Pons (tissue), 1 donor: ENCODE data around the gene PRDM16.

Source experiments
- DNase-seq: peaks from one replicate; pipeline ENCODE4 v3.0.0-alpha.2; 2016; ENCODE audit warnings: low spot score

The PRDM16 gene

GRCh38 chr1:3053986-3054385 is 15.0 kb upstream of the PRDM16 start:
- DNase-seq, result no peak

- DNase-seq, result no peak
These were observed 14.5 kb upstream of the PRDM16 start for GRCh38 chr1:3054474-3054873.

GRCh38 chr1:3055051-3055450 is 14.0 kb upstream of the PRDM16 start:
- no peak for DNase-seq

DNA sequence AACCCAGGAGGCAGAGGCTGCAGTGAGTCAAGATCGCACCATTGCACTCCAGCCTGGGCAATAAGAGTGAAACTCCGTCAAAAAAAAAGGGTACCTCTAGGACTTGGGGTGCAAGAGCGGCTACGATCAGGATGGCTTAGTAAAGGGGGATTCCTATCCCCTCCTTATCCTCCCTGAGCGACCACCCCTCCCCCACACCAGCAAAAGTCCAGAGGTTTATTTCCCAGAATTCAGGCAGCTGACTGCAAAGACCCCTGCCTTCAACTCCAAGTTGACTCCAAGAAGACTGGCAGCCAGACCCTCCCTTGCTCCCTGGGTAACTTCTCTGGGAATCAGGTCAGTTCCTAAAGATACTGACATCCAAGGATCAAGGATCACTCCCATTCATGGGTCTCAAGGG is 12.4 kb upstream of the PRDM16 start:
- no peak for DNase-seq

GRCh38 chr1:3058263-3059030 is 10.6 kb upstream of the PRDM16 start:
- DNase-seq, result no peak

DNA sequence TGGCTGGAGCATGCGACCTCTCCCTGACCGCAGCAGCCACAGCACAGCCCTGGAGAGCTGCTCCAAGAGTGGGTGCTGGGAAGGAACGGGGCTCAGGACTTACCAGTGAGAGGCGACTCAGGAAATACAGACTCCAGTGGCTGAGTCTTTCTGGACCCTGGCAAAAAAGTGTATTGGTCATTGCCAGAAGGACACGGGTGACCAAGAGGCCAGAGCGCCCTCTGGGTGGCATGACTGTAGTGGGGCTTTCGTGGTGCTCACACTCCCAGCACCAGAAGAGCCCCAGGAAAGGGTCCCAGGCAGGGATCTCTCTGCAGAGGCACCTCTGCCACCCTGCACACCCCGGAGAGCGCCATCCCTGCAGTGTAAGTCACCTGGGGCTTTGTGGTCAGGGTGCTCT is 8.9 kb upstream of the PRDM16 start:
- no peak for DNase-seq

DNA sequence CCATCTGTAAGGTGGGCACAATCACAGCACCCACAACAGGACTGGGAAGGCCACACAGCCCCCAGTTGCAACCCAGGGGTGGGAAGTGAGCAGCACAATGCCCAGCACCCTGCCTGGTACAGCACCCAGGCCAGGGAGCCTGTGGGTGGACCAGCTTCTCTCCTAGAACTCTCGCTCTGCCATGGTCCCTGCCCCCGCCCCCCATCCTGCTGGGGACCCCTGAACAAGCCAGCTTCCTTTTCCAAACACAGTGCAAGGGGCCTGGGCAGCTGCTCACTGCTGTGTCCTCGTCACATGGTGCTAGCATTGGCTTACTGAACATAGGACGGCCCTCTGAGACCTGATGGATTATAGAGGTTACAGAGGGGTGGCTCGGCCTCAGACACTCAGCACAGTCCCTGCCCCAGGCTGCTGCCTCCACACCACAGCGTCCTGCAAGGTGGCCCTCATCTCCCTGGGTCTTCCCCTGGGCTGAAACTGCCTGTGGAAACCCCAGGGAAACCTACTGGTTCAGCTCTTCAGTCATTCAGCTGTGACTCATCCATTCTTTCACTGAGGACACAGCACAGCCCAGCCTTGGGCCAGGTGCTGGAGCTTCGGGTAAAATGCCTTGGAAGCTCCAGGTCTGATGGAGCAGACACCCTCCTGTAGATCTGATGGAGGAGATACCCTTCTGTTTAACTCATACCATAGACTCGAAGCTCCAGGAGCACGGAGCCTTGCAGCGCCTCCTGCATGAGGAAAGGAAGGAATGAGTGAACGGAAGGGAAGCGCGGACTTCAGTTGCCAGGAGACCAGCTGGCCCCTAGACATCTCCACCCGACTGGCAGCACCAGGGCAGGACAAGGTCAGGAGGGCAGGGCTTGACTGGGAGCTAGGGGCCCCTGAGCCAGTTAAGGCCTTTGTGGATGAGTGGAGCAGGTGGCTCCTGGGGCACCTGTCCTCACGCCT is 8.1 kb upstream of the PRDM16 start:
- DNase-seq, result no peak

DNA sequence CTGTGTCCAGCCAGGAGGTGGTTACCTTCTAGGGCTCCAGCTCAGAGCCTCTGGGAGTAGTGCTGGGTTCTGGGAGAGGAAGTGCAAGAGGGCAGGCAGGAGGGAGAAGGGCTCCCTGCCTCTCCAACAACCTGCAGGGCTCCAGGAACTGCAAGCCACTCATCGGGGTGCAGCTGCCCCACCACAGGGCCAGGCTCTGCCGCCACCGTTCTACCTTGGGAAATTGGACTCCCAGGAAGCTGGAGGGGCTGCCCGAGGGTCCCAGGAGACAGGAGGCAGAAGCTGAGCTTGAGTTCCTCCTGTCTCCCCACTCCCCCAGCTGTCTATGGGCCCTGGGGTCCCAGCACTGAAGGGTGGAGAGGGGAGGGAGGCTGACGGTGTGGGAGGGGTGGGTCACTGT is 7.4 kb upstream of the PRDM16 start:
- DNase-seq, result no peak

- DNase-seq, result no peak
These were observed 6.9 kb upstream of the PRDM16 start for GRCh38 chr1:3061981-3062615.

DNA sequence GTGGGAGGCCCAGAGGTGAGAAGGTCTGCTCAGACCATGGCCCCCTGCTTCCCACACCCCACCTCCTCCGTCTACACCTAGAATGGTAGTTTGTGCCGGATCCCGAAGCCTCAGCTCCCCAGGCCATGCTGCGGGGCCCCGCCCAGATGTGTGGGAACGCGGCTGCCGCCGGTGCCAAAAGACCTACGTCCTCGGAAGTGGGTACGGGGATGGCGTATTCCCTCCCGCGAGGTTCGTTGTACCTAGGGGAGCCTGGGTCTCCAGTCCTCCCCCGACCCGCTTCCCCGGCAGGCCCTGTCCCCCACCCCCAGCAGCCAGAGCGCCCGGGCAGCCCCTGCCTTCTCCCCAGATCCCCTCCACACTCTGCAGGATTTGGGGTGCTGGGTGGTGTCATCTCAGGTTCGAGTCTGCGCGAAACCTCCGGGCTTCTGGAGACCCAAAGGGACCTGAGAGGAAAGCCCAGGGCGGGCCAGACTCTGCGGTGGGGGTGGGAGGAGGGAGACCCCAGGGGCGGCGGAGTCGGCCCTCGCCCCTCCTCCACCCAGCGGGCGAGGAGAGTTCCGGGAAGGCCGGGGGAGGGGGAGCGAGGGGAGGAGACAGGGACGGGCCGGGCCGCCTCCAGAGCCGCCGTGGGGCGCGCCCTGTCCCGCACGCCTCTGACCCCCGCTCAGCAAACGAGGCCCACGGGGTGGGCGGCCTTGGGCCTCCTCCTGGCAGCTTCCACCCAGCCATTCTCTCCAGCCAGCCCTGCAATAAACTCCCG is 6.2 kb upstream of the PRDM16 start:
- no peak for DNase-seq

GRCh38 chr1:3063379-3064295 is 5.4 kb upstream of the PRDM16 start:
- DNase-seq, result no peak

GRCh38 chr1:3064296-3064850 is 4.6 kb upstream of the PRDM16 start:
- no peak for DNase-seq

DNA sequence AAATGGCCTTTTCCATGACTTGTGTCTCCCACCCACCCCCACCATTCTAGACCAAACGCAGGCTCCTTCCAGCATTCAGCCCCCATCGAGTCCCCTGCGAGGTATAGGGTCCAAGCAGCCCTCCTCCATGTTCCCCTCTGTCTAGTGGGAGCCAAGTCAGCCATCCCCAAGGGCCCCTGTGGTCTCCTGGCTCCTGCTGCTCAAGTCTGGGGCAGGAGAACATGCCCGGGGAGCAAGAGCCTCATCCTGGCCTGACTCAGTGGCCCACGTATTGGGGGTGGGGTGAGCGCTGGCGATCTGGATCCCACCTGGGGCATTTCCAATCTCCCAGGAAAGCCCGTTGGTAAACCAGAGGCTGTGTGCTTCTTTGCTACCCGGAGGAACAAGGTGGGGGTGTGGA is 4.1 kb upstream of the PRDM16 start:
- no peak for DNase-seq

DNA sequence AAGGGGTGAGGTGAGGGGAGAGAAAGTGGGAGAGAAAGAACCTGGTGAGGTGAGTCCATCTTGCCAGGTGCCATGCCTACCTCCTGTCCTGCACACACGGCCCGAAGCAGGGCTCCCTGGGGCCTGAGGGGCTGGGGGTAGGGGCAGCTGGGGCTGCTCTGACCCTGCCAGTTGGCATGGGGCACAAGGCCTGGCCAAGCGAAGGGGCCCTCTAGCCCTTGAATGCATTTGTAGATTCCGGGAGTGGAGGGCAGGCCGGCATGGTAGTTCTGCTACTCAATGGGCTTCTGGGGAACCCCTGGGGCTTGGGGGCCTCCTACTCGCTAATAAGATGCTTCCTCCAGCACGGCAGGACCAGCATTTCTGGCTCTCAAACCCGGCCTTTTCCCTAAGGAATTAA is 3.6 kb upstream of the PRDM16 start:
- no peak for DNase-seq

DNA sequence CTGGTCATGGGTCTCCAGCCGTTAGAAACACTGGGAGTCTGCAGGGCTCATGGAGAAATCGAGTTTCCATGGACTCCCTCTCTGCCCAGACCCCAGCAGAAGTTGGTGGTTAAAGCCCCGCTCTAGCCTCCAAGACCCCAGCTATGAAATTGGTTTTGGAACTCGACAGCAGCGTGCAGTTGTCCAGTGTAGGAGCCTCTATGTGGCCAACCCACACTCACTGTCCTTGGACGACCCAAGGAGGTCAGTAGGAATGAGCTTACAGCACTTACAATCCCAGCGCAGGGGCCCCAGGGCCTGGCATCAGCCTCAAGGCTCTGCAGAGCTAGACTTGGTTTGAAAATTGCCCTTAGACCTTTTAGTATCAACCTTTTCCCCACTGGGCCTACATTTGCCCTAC is 3.2 kb upstream of the PRDM16 start:
- DNase-seq, result no peak

- no peak for DNase-seq
These were observed 2.7 kb upstream of the PRDM16 start for GRCh38 chr1:3066250-3066711.

DNA sequence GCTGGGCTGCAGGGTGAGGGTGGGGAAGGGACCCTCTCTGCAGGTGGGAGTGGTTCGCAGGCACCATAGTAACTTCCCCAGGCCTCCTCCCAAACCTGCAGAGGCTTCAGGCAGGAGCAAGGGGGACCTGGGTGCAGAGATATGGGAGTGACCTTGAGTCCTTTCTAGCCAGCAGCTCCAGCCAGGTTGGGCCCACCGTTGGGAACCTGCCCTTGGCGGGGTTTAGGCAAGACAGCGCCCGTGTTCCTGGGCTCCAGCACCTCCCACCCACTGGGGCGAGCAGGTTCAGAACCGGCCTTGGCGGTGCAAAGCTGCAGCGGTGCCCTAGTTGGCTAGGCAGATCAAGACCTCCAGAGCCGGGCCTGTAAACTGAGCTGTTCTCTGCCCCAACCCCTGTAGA is 2.2 kb upstream of the PRDM16 start:
- DNase-seq, result no peak

DNA sequence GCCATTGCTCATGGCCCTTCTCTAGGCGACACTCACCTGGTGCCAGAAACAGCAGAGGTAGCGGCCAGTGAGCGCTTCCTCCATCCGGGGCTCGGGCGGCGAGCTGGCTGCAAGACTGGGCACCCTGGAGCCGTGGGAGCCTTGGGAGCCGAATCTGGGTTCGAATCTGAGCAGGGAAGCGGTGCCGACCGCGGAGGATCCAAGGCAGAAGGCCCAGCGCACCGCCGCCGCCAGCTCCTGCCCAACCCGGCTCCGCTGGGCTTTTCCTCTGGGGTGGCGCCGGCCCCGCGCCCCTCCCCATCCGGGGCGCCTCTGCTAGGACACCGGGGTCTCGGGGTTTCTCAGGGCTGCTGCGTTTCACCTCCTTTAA is 1.7 kb upstream of the PRDM16 start:
- no peak for DNase-seq

DNA sequence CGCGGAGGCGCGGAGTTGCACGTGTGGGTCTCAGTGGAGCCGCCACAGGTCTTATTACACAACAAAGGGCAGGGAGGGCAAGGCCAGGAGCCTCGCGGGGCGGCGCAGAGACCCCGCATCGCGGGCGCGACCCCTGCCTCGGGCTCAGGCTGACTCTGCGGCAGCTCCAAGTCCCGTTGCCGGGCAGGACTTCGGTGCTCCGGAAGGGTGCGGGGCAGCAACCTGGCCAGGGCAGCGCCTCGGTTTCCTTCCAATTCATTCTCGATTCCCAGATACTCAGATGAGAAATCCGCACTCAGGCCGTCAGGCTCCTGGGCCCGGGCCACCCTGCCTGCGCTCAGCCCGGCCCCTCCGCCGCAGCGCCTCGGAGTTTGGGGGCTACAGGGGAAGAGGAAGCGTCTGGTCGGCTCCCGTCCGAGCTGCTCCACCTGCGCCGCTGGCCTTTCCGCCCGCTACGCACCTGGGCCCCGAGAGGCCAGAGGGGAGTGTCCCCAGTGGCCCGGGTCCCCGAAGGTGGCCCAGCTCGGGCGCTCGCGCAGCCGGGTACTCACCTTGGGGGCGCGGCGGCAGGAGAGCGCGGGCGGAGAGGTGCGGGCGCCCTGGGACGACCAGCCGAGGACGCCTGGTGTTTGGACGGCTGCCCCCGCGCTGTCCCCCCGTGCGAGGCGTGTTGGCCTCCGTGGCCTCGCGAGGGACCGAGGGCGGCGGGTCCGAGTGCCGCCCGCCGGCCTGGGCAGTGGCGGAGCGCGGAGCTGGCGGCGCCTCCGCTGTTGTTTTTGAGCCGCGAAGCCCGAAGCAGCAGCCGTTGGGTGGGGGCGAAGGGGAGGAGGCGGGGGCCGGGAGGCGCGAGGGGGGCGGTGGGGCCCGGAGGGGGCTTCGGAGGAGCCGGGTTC is 1.1 kb upstream of the PRDM16 start:
- DNase-seq, result no peak
